K562 (cell line): ENCODE results near the gene SFR1. TPM values are rescaled to one million over a fixed set of nuclear protein-coding genes. Genes with fewer than 3 reads are reported as not detected.

Experiments
- EP400 ChIP-seq: fragments of 450-650 bp; IDR thresholded peaks from 2 replicates; pipeline ENCODE4 v1.6.1; 2017; ENCODE audit warnings: antibody characterized with exemption, mild to moderate bottlenecking, moderate library complexity
- MEF2A ChIP-seq: IDR thresholded peaks from 2 replicates; pipeline ENCODE4 v1.6.1; 2011; ENCODE audit warnings: low read depth, mild to moderate bottlenecking, low read length, moderate library complexity; ENCODE audit not compliant: control insufficient read depth
- SREBF1 ChIP-seq: fragments of 150-350 bp; IDR thresholded peaks from 2 replicates; pipeline ENCODE4 v1.6.1; 2014; ENCODE audit warnings: antibody characterized with exemption, low read depth, low read length, borderline replicate concordance
- polyA plus RNA-seq, 8 experiments: library from polyadenylated mRNA; depleted of rRNA in 4 of 8; stranded (reverse) in 5 of 8; unstranded in 3 of 8; fragments of >200 nt; fragmentation: Nextera tagmentation in 2 of 8; fragmentation: Illumina TruSeq in 1 of 8; extraction: Ambion mirVana in 2 of 8; extraction: Trizol in 1 of 8; gene quantifications; 2 replicates each; pipeline versions ENCODE4 v1.2.1 to v1.2.3, GENCODE V29; 2011 to 2014; ENCODE audit warnings: inconsistent platforms in 1 of 8, missing spikeins in 1 of 8
- total RNA-seq, 7 experiments: library from RNA; depleted of rRNA in 6 of 7; stranded (reverse); fragments of >200 nt in 6 of 7; fragmentation: Illumina TruSeq in 2 of 7; extraction: Trizol in 2 of 7; gene quantifications; 2 replicates each; pipeline versions ENCODE4 v1.2.1 to v1.2.3, GENCODE V29; 2011 to 2021; ENCODE audit warnings: low replicate concordance in 1 of 7
- TF ChIP-seq, protein P1 (sequence below): fragments of 450-650 bp; IDR thresholded peaks from 2 replicates; pipeline ENCODE4 v1.6.1; 2018; ENCODE audit not compliant: partially characterized antibody
- TF ChIP-seq, protein P2 (sequence below): sonication (generic); formaldehyde crosslinking; IDR thresholded peaks from 2 replicates; pipeline ENCODE4 v1.5.0; 2020; ENCODE audit warnings: missing genetic modification reagents
- TF ChIP-seq, protein P3 (sequence below): IDR thresholded peaks from 2 replicates; pipeline ENCODE4 v1.6.1; 2011; ENCODE audit warnings: borderline replicate concordance, low read depth, mild to moderate bottlenecking, moderate library complexity, low read length; ENCODE audit not compliant: insufficient read depth, poor library complexity, severe bottlenecking

The SFR1 gene
- total and polyA plus RNA-seq, 9 of the 15 experiments (the other 6 are each of a cell fraction or from before 2014, with no cell fraction given): 4.3 to 18.7 (median 9.1) TPM

DNA sequence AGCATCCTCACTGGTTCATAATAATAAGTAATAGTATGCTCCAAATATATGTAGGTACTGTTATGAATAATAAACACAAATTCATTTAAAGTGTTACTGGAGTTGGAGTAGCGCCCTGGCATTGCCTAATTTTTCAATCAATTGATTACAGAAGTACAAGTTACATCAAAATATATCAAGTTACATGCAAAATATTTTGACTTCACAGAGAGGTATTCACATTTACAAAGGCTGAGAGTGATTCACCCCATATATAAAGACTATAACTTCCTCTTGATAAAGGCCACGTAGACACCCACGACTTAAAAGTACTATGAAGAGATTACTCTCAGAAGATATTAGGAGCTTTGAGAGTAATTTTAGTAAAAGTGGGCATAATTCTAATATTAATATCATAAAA, 22.7 kb upstream of the SFR1 start (continued):
- TF ChIP-seq MEF2A (no peak), SREBF1 (no peak), EP400 (no peak)
- TF ChIP-seq, protein P1, sequence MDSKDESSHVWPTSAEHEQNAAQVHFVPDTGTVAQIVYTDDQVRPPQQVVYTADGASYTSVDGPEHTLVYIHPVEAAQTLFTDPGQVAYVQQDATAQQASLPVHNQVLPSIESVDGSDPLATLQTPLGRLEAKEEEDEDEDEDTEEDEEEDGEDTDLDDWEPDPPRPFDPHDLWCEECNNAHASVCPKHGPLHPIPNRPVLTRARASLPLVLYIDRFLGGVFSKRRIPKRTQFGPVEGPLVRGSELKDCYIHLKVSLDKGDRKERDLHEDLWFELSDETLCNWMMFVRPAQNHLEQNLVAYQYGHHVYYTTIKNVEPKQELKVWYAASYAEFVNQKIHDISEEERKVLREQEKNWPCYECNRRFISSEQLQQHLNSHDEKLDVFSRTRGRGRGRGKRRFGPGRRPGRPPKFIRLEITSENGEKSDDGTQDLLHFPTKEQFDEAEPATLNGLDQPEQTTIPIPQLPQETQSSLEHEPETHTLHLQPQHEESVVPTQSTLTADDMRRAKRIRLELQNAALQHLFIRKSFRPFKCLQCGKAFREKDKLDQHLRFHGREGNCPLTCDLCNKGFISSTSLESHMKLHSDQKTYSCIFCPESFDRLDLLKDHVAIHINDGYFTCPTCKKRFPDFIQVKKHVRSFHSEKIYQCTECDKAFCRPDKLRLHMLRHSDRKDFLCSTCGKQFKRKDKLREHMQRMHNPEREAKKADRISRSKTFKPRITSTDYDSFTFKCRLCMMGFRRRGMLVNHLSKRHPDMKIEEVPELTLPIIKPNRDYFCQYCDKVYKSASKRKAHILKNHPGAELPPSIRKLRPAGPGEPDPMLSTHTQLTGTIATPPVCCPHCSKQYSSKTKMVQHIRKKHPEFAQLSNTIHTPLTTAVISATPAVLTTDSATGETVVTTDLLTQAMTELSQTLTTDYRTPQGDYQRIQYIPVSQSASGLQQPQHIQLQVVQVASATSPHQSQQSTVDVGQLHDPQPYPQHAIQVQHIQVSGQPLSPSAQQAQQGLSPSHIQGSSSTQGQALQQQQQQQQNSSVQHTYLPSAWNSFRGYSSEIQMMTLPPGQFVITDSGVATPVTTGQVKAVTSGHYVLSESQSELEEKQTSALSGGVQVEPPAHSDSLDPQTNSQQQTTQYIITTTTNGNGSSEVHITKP: no peak
- TF ChIP-seq, protein P2, sequence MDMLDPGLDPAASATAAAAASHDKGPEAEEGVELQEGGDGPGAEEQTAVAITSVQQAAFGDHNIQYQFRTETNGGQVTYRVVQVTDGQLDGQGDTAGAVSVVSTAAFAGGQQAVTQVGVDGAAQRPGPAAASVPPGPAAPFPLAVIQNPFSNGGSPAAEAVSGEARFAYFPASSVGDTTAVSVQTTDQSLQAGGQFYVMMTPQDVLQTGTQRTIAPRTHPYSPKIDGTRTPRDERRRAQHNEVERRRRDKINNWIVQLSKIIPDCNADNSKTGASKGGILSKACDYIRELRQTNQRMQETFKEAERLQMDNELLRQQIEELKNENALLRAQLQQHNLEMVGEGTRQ (CRISPR knock-in tag): no peak
- TF ChIP-seq, protein P3, sequence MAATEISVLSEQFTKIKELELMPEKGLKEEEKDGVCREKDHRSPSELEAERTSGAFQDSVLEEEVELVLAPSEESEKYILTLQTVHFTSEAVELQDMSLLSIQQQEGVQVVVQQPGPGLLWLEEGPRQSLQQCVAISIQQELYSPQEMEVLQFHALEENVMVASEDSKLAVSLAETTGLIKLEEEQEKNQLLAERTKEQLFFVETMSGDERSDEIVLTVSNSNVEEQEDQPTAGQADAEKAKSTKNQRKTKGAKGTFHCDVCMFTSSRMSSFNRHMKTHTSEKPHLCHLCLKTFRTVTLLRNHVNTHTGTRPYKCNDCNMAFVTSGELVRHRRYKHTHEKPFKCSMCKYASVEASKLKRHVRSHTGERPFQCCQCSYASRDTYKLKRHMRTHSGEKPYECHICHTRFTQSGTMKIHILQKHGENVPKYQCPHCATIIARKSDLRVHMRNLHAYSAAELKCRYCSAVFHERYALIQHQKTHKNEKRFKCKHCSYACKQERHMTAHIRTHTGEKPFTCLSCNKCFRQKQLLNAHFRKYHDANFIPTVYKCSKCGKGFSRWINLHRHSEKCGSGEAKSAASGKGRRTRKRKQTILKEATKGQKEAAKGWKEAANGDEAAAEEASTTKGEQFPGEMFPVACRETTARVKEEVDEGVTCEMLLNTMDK: no peak
